Epithelial cell of proximal tubule (primary cell): ENCODE data around the gene SCN5A. TPM values are rescaled to one million over a fixed set of nuclear protein-coding genes. Genes with fewer than 3 reads are reported as not detected.
"Not testable (repeated sequence)": the region's sequence is repeated elsewhere in the genome, so short reads cannot be mapped to it uniquely, and the experiment has no call there.

Experiments
- DNase-seq: peaks from one replicate; pipeline ENCODE4 v3.0.0-alpha.2; 2011; ENCODE audit warnings: low read depth
- H3K4me3 ChIP-seq: 2 replicates; pipeline ENCODE4 v1.5.1; 2011; ENCODE audit warnings: low read depth, mild to moderate bottlenecking, low read length
- CTCF ChIP-seq: conservative IDR thresholded peaks from 2 replicates; pipeline ENCODE4 v1.5.1; 2012; ENCODE audit warnings: low read depth, mild to moderate bottlenecking, low read length
- total RNA-seq: library from RNA; depleted of rRNA; stranded (reverse); fragments of >200 nt; gene quantifications from 2 replicates; pipeline ENCODE4 v1.2.3, GENCODE V29; 2015

Gene SCN5A
- total RNA-seq, 1 donor from 2014 or later, result 1.3 TPM

GRCh38 chr3:38567498-38567897 lies 82.0 kb downstream of the SCN5A start:
- no peak for TF ChIP-seq CTCF
- no peak overlapping the region for H3K4me3 ChIP-seq
- no peak for DNase-seq

- H3K4me3 ChIP-seq, result not testable (repeated sequence)
Measured at GRCh38 chr3:38566794-38567193, 82.7 kb downstream of the SCN5A start.

GRCh38 chr3:38566215-38566528 lies 83.3 kb downstream of the SCN5A start:
- no peak overlapping the region for H3K4me3 ChIP-seq
- TF ChIP-seq CTCF, result no peak
- DNase-seq, result no peak

More at GRCh38 chr3:38566794-38567193, 82.7 kb downstream of the SCN5A start:
- not testable (repeated sequence) for DNase-seq

- H3K4me3 ChIP-seq, result no peak overlapping the region
- TF ChIP-seq CTCF, result no peak
- DNase-seq, result no peak
Measured at GRCh38 chr3:38565339-38566214, 83.9 kb downstream of the SCN5A start.

GRCh38 chr3:38564631-38565338 lies 84.7 kb downstream of the SCN5A start:
- DNase-seq, result no peak
- no peak for TF ChIP-seq CTCF

GRCh38 chr3:38563886-38564270 lies 85.6 kb downstream of the SCN5A start:
- no peak for TF ChIP-seq CTCF

More at GRCh38 chr3:38564631-38565338, 84.7 kb downstream of the SCN5A start:
- no peak overlapping the region for H3K4me3 ChIP-seq

GRCh38 chr3:38563070-38563885 lies 86.2 kb downstream of the SCN5A start:
- DNase-seq, result no peak
- TF ChIP-seq CTCF, result no peak
- H3K4me3 ChIP-seq, result no peak overlapping the region

More at GRCh38 chr3:38563886-38564270, 85.6 kb downstream of the SCN5A start:
- no peak for DNase-seq
- H3K4me3 ChIP-seq, result no peak overlapping the region
